B cell (primary cell): ENCODE measurements around the gene NOS3. TPM values are rescaled to one million over a fixed set of nuclear protein-coding genes. Genes with fewer than 3 reads are reported as not detected.

ENCODE experiments used
- ATAC-seq: fragments of 200-7000 bp; cut with Tn5 transposase; one replicate; pipeline ENCODE4 v1.10.0; 2021; ENCODE audit warnings: low read depth, mild to moderate bottlenecking, moderate number of reproducible peaks, moderate library complexity
- CTCF ChIA-PET: fragments of 350-600 bp; sonication (Branson Sonifier 250); formaldehyde crosslinking; loops from one replicate; lab custom pipeline; 2021; ENCODE audit warnings: antibody characterized with exemption, inconsistent platforms; lab: Charles Lee
- POLR2A ChIA-PET: fragments of 350-600 bp; sonication (Branson Sonifier 250); formaldehyde crosslinking; loops from one replicate; lab custom pipeline; 2021; ENCODE audit warnings: antibody characterized with exemption; lab: Charles Lee
- DNase-seq: peaks from one replicate; pipeline ENCODE4 v3.0.0; 2013
- H2AFZ ChIP-seq: 2 replicates; pipeline ENCODE4 v1.6.1; 2012; ENCODE audit warnings: mild to moderate bottlenecking, low read depth, low read length; ENCODE audit not compliant: insufficient read depth, poor library complexity, severe bottlenecking
- H3K27ac ChIP-seq, 2 donors: 1 replicate in 1 of 2; 2 replicates in 1 of 2; pipeline ENCODE4 v1.5.1; 2012 to 2013; ENCODE audit warnings: low read length in 2 of 2, mild to moderate bottlenecking in 2 of 2, moderate library complexity in 1 of 2
- H3K27me3 ChIP-seq, 4 experiments: fragments of 200-600 bp in 1 of 4; sonication (generic) in 1 of 4; replicated peaks in 1 of 4; 1 replicate in 2 of 4; 2 replicates in 2 of 4; pipeline versions ENCODE4 v1.6.1 to v1.7.0; 2013 to 2016; ENCODE audit warnings: low read length in 3 of 4, mild to moderate bottlenecking in 2 of 4, mixed read lengths in 1 of 4, moderate library complexity in 1 of 4; ENCODE audit not compliant: insufficient read depth in 4 of 4, control insufficient read depth in 3 of 4; ENCODE audit errors: control extremely low read depth in 1 of 4
- H3K36me3 ChIP-seq, 2 experiments: replicated peaks in 1 of 2; 1 replicate in 1 of 2; 2 replicates in 1 of 2; pipeline versions ENCODE4 v1.6.1 to v1.7.1; 2013; ENCODE audit warnings: low read length in 1 of 2; ENCODE audit not compliant: insufficient read depth in 2 of 2, control insufficient read depth in 1 of 2; ENCODE audit errors: control extremely low read depth in 1 of 2, extremely low read depth in 1 of 2
- H3K4me1 ChIP-seq, 2 donors: fragments of 200-600 bp in 1 of 2; sonication (generic) in 1 of 2; 1 replicate in 1 of 2; 2 replicates in 1 of 2; pipeline versions ENCODE4 v1.5.1 to v1.6.1; 2013 to 2017; ENCODE audit warnings: low read length in 2 of 2; ENCODE audit not compliant: control insufficient read depth in 2 of 2, insufficient read depth in 2 of 2
- H3K4me2 ChIP-seq: replicated peaks from 2 replicates; pipeline ENCODE3; 2012; ENCODE audit warnings: mild to moderate bottlenecking, low read depth, low read length; ENCODE audit not compliant: poor library complexity, severe bottlenecking
- H3K4me3 ChIP-seq, 5 experiments: fragments of 200-600 bp in 1 of 5; sonication (generic) in 1 of 5; 1 replicate in 3 of 5; 2 replicates in 2 of 5; pipeline versions ENCODE4 v1.5.1 to v1.7.0; 2011 to 2016; ENCODE audit warnings: low read length in 4 of 5, mild to moderate bottlenecking in 4 of 5, low read depth in 2 of 5, control low read depth in 1 of 5, moderate library complexity in 1 of 5; ENCODE audit not compliant: insufficient read depth in 1 of 5; ENCODE audit errors: control extremely low read depth in 1 of 5, extremely low read depth in 1 of 5
- H3K79me2 ChIP-seq: fragments of 200-600 bp; sonication (generic); one replicate; pipeline ENCODE4 v1.6.0; 2016; ENCODE audit warnings: low read length; ENCODE audit not compliant: control insufficient read depth, insufficient read depth
- H3K9ac ChIP-seq: fragments of 200-600 bp; sonication (generic); 2 replicates; pipeline ENCODE4 v1.6.1; 2017; ENCODE audit warnings: mild to moderate bottlenecking, low read length, moderate library complexity
- H3K9me3 ChIP-seq, 3 donors: one replicate each; pipeline versions ENCODE4 v1.6.1 to v1.7.1; 2013; ENCODE audit warnings: low read length in 2 of 3; ENCODE audit not compliant: control insufficient read depth in 2 of 3, insufficient read depth in 1 of 3; ENCODE audit errors: control extremely low read depth in 1 of 3
- H4K20me1 ChIP-seq: 2 replicates; pipeline ENCODE4 v1.6.0; 2012; ENCODE audit warnings: mild to moderate bottlenecking, low read length; ENCODE audit not compliant: insufficient read depth, control insufficient read depth, poor library complexity, severe bottlenecking
- H3K27ac Mint-ChIP-seq: one replicate; pipeline ENCODE4 v1.8.0; 2021; ENCODE audit warnings: mixed read lengths
- H3K27me3 Mint-ChIP-seq: one replicate; pipeline ENCODE4 v1.8.0; 2021; ENCODE audit warnings: mixed read lengths
- H3K4me1 Mint-ChIP-seq: one replicate; pipeline ENCODE4 v1.8.0; 2021; ENCODE audit warnings: mixed read lengths
- H3K4me3 Mint-ChIP-seq: one replicate; pipeline ENCODE4 v1.8.0; 2021; ENCODE audit warnings: mixed read lengths
- H3K9me3 Mint-ChIP-seq: one replicate; pipeline ENCODE4 v1.8.0; 2022; ENCODE audit warnings: mixed read lengths; ENCODE audit not compliant: insufficient read depth
- EZH2 ChIP-seq: IDR thresholded peaks from 2 replicates; pipeline ENCODE4 v1.6.1; 2012; ENCODE audit warnings: borderline replicate concordance, low read depth, mild to moderate bottlenecking, moderate library complexity, low read length; ENCODE audit not compliant: insufficient read depth, poor library complexity, severe bottlenecking
- WGBS: methylation state at CpG from one replicate; pipeline ENCODE4 v1.1.5; 2013; ENCODE audit warnings: missing lambda C conversion rate; ENCODE audit not compliant: insufficient coverage; 5-methylcytosine and 5-hydroxymethylcytosine counted together
- intact Hi-C: fragments of 100-400 bp; cut with micrococcal nuclease; formaldehyde crosslinking; loops from one replicate; pipeline ENCODE4 v1.10.0; 2022
- polyA plus RNA-seq: library from polyadenylated mRNA; depleted of rRNA; stranded (reverse); fragments of >200 nt; gene quantifications from 2 replicates; pipeline ENCODE4 v1.2.3, GENCODE V29; 2012
- total RNA-seq, 2 donors: library from RNA; stranded (reverse); fragments of 120-200 nt in 1 of 2; gene quantifications; 1 replicate in 1 of 2; 2 replicates in 1 of 2; pipeline versions ENCODE4 v1.2.3 to v1.2.4, GENCODE V29; 2013 to 2022
- TF ChIP-seq, protein P1 (sequence below): fragments of 200-600 bp; IDR thresholded peaks from one replicate; pipeline ENCODE4 v1.8.0; 2022; ENCODE audit warnings: antibody characterized with exemption, mild to moderate bottlenecking

NOS3 gene
- total and polyA plus RNA-seq, 2 donors (not counting 1 experiment from before 2014, with no cell fraction given), result 0.39 to 0.54 TPM

DNA sequence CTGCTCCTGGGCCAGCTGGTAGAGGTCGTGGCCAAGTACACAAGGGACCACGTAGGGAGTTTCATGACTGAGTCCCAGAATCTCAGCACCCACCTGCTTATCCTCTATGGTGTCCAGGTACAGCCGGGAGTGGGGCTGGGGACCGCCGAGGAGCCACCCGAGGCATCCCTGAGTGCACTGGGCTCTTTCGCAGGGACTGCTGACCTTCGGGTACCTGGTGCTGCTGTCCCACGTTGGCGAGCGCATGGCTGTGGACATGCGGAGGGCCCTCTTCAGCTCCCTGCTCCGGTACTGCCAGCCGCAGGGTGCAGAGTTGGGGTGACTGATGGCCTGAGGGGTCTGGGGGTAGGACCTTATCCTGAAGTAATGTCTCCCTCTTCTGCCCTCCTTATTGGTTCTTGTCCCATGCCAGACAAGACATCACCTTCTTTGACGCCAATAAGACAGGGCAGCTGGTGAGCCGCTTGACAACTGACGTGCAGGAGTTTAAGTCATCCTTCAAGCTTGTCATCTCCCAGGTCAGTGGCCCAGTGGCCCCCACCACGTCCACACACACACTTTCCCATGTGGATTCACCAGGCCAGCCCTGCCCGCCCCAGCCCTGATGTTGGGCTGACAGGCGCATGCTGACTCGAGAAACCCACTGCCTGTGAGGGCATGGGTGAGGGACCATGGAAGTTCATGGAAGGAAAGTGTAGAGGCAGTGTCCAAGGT is 43.7 kb downstream of the NOS3 start:
- Histone ChIP-seq H3K4me1 (no peaks in the 10 kb centered on the region), H2AFZ (no peak overlapping the region), H4K20me1 (no peaks in the 10 kb centered on the region), H3K27me3 (no peaks in the 10 kb centered on the region), H3K36me3 (peaks cover 0 to 23% of the 10 kb centered on the region in 2 experiments), H3K9ac (no peak overlapping the region), H3K4me2 (no peak overlapping the region), H3K27ac (no peak overlapping the region), H3K9me3 (no peaks in the 10 kb centered on the region), H3K79me2 (peaks cover 6% of the 10 kb centered on the region), H3K4me3 (no peak overlapping the region)
- WGBS, result 99% methylated on average over 15 of the region's 21 CpGs
- no peaks in the 10 kb centered on the region for H3K27me3 Mint-ChIP-seq
- ChIA-PET POLR2A (no interaction called here), CTCF (no interaction called here)
- DNase-seq, result no peak
- H3K4me1 Mint-ChIP-seq, result peaks cover 4% of the 10 kb centered on the region
- TF ChIP-seq, protein P1, sequence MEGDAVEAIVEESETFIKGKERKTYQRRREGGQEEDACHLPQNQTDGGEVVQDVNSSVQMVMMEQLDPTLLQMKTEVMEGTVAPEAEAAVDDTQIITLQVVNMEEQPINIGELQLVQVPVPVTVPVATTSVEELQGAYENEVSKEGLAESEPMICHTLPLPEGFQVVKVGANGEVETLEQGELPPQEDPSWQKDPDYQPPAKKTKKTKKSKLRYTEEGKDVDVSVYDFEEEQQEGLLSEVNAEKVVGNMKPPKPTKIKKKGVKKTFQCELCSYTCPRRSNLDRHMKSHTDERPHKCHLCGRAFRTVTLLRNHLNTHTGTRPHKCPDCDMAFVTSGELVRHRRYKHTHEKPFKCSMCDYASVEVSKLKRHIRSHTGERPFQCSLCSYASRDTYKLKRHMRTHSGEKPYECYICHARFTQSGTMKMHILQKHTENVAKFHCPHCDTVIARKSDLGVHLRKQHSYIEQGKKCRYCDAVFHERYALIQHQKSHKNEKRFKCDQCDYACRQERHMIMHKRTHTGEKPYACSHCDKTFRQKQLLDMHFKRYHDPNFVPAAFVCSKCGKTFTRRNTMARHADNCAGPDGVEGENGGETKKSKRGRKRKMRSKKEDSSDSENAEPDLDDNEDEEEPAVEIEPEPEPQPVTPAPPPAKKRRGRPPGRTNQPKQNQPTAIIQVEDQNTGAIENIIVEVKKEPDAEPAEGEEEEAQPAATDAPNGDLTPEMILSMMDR, result no peak
- TF ChIP-seq EZH2, result no peak
- H3K9me3 Mint-ChIP-seq, result no peaks in the 10 kb centered on the region
- no peak for ATAC-seq
- no peak overlapping the region for H3K27ac Mint-ChIP-seq
- no peak overlapping the region for H3K4me3 Mint-ChIP-seq
- intact Hi-C loops, result no loop called here

DNA sequence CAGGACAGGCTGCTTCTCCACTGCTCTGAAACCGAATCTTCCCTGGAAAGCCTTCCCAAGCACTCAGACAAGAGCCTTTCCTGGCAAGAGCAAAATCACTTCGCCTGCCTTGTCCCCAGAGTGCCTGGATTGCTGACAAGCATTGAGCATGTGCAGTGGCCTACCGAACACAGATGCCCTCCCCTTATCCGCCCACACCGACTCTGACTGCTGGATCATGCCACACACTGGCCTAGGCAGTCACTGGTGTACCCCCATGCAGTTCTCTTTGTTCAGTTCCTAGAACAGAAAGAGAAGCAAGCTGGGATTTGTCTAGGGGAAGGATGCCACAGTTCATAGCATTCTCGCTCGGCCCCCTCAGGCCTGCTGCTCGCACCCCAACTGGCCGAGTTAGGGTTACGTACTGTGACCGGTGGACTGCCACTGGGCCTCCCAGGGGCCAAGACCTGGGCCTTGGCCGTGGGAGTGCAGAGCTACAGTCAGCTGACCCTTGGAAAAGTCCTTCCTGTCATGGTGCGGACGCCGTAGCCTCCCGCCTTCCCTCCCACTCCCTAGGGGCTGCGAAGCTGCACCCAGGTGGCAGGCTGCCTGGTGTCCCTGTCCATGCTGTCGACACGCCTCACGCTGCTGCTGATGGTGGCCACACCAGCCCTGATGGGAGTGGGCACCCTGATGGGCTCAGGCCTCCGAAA is 44.4 kb downstream of the NOS3 start:
- ATAC-seq, result no peak
- H3K9ac ChIP-seq, result no peak overlapping the region
- TF ChIP-seq EZH2, result no peak
- TF ChIP-seq, protein P1, result no peak
- no peak overlapping the region for H3K4me2 ChIP-seq
- H3K9me3 ChIP-seq, result no peaks in the 10 kb centered on the region
- Mint-ChIP-seq H3K27ac (no peak overlapping the region), H3K4me3 (no peak overlapping the region), H3K9me3 (no peaks in the 10 kb centered on the region), H3K4me1 (no peaks in the 10 kb centered on the region), H3K27me3 (no peaks in the 10 kb centered on the region)
- intact Hi-C loops, result no loop called here
- peaks cover 3% of the 10 kb centered on the region for H3K79me2 ChIP-seq
- no peak for DNase-seq
- no peaks in the 10 kb centered on the region for H4K20me1 ChIP-seq
- CTCF ChIA-PET, result no interaction called here
- no peak overlapping the region for H3K27ac ChIP-seq
- peaks cover 0 to 23% of the 10 kb centered on the region in 2 experiments for H3K36me3 ChIP-seq
- H2AFZ ChIP-seq, result no peak overlapping the region
- H3K4me3 ChIP-seq, result no peak overlapping the region
- H3K27me3 ChIP-seq, result no peaks in the 10 kb centered on the region
- POLR2A ChIA-PET, result no interaction called here
- H3K4me1 ChIP-seq, result no peaks in the 10 kb centered on the region
- 95% methylated on average over 19 of the region's 21 CpGs for WGBS
